Measurements from ENCODE around the gene LRMDA.

Gene LRMDA

DNA sequence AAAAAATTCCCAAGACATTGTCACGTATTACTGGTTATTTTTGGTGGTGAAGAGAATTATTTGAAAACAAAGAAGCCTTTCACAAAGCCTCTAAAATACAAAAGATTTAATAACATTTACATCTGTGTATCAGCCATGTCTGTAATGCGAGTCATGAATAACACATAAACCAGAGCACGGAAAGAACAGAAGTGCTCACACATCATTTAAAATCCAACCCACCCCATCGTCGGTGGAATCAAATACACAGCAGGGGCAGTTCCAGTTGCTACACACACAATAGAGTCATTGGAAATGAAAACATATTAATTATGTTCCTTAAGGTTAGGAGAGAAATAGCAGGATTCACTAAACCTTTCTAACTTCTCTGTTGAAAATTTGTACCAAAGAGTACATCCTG, 1108.9 kb downstream of the LRMDA start:
- TF ChIP-seq, protein P1, sequence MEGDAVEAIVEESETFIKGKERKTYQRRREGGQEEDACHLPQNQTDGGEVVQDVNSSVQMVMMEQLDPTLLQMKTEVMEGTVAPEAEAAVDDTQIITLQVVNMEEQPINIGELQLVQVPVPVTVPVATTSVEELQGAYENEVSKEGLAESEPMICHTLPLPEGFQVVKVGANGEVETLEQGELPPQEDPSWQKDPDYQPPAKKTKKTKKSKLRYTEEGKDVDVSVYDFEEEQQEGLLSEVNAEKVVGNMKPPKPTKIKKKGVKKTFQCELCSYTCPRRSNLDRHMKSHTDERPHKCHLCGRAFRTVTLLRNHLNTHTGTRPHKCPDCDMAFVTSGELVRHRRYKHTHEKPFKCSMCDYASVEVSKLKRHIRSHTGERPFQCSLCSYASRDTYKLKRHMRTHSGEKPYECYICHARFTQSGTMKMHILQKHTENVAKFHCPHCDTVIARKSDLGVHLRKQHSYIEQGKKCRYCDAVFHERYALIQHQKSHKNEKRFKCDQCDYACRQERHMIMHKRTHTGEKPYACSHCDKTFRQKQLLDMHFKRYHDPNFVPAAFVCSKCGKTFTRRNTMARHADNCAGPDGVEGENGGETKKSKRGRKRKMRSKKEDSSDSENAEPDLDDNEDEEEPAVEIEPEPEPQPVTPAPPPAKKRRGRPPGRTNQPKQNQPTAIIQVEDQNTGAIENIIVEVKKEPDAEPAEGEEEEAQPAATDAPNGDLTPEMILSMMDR (IDR thresholded peaks at IDR 0.05; ENCODE audit: low read depth, low read length) = no peak
- Histone ChIP-seq H3K27me3 (ENCODE audit: insufficient read depth, low read depth, severe bottlenecking) (no peaks in the 10 kb centered on the region), H3K36me3 (no peaks in the 10 kb centered on the region), H3K9me3 (ENCODE audit: severe bottlenecking) (no peaks in the 10 kb centered on the region), H3K27ac (no peak overlapping the region), H3K4me3 (ENCODE audit: low read depth, low read length) (no peak overlapping the region)
- no peak for DNase-seq

DNA sequence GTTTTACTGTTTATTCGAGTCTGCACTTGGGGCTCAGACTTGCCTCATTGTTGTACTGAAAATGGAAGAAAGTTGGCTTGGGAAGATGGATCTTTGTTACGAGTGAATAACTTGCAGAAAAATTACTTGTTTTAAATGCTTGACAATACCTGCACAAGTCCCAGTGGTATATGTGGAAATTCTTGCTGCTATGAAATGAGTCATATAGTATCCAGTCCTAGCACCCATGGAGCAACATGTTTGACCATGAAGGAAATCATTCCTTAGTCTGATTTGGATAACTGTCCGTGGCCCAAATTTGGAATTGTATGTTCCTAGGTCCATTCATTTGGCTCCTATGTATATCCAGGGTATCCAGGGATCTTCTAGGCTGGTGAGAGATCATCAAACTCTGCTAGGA, 1109.4 kb downstream of the LRMDA start:
- no peak overlapping the region for H3K27ac ChIP-seq
- no peak for DNase-seq
- H3K36me3 ChIP-seq = no peaks in the 10 kb centered on the region
- TF ChIP-seq, protein P1 (IDR thresholded peaks at IDR 0.05; ENCODE audit: low read depth, low read length) = no peak
- no peaks in the 10 kb centered on the region for H3K9me3 ChIP-seq (ENCODE audit: severe bottlenecking)
- H3K27me3 ChIP-seq (ENCODE audit: insufficient read depth, low read depth, severe bottlenecking) = no peaks in the 10 kb centered on the region
- H3K4me3 ChIP-seq (ENCODE audit: low read depth, low read length) = no peak overlapping the region

DNA sequence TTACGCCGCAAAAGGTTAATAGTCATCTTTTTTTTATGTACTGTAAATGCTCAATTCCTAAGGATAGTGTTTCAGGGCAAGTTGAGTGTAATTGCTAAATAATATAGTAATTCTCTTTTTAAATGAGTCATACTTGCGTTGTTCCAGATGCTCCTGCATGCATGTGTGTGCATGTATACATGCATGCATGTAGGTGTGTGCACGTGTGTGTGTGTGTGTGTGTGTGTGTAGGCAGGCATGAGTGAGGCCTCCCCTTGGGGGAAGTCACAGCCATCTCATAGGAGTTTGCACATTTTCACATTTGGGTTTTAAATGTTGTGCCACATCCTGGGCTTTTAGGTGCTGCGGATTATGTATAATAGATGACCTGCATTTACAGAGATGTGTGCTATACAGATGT, 1110.4 kb downstream of the LRMDA start:
- Histone ChIP-seq H3K27me3 (ENCODE audit: insufficient read depth, low read depth, severe bottlenecking) (no peaks in the 10 kb centered on the region), H3K4me3 (ENCODE audit: low read depth, low read length) (no peak overlapping the region), H3K9me3 (ENCODE audit: severe bottlenecking) (no peaks in the 10 kb centered on the region), H3K36me3 (no peaks in the 10 kb centered on the region), H3K27ac (no peak overlapping the region)
- TF ChIP-seq, protein P1 (IDR thresholded peaks at IDR 0.05; ENCODE audit: low read depth, low read length) = no peak
- DNase-seq = no peak

DNA sequence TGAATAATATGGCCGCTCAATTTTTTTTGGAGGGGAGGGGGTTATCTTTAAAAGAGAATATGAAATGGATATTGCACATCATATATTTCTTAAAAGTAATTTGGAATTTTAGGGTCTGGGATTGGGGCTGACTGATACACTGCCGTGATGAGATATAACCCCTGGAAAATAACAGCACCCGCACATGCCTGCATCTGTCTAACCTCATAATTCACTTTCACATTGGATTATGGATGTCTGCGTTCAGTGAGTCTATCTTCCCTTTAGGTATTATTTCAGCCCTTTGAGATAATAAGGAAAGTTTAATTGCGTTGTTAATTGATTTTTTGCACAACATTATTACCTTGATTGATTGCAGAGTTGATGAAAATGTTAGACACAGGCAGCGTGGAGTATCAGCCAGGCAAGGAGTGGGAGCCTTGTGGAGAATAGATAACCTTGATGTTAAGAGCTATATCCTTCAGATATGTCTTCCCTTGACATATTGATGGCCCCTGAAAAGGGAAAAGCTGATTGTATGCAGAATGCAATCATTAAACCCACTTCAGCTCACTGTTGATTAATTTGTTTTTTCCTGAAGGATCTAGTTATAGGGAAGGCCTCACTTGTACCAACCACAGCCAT, 1111.0 kb downstream of the LRMDA start:
- Histone ChIP-seq H3K36me3 (no peaks in the 10 kb centered on the region), H3K9me3 (ENCODE audit: severe bottlenecking) (no peaks in the 10 kb centered on the region), H3K4me3 (ENCODE audit: low read depth, low read length) (no peak overlapping the region), H3K27ac (no peak overlapping the region), H3K27me3 (ENCODE audit: insufficient read depth, low read depth, severe bottlenecking) (no peaks in the 10 kb centered on the region)
- TF ChIP-seq, protein P1 (IDR thresholded peaks at IDR 0.05; ENCODE audit: low read depth, low read length) = no peak
- no peak for DNase-seq

DNA sequence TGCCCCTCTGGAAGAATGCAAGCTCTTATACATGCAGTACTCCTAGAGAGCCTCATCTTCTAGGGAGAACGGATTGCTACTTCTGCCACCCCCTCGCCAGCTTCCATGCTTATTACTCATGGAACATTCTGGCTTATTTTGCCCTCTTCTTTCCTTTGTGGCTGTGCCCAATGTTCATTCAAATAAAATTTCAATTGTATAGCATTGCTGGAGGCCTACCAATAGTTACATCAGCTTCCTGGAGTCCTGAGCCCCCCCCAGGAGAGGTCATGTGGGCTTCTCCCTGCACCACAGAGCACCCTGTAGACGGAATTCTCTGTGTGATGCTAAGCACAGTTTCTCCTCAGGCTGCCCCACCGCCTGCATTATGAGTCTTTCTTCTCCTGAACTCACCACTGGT, 1112.2 kb downstream of the LRMDA start:
- no peak for DNase-seq
- Histone ChIP-seq H3K27me3 (ENCODE audit: insufficient read depth, low read depth, severe bottlenecking) (no peaks in the 10 kb centered on the region), H3K36me3 (no peaks in the 10 kb centered on the region), H3K4me3 (ENCODE audit: low read depth, low read length) (no peak overlapping the region), H3K9me3 (ENCODE audit: severe bottlenecking) (no peaks in the 10 kb centered on the region), H3K27ac (no peak overlapping the region)
- TF ChIP-seq, protein P1 (IDR thresholded peaks at IDR 0.05; ENCODE audit: low read depth, low read length) = no peak

DNA sequence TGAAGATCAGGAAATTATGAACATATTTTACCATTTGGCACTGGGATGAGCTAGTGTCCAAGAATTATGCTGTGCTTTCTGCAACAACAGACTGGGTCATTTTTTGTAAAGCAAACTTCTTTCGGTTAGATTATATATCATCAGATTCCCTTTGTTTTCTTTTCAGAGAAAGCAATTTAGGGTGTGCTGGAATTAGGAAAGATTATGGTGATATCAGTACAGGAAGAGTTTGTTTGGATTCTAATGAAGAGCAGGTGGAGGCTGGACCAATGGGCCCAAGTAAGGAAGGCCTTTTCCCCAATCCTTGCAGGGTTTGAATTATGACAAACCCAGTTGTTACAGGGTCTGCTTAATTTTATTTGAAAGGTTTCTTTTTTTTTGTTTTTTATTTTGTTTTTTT, 1113.4 kb downstream of the LRMDA start:
- TF ChIP-seq, protein P1 (IDR thresholded peaks at IDR 0.05; ENCODE audit: low read depth, low read length) = no peak
- Histone ChIP-seq H3K4me3 (ENCODE audit: low read depth, low read length) (no peak overlapping the region), H3K9me3 (ENCODE audit: severe bottlenecking) (no peaks in the 10 kb centered on the region), H3K27ac (no peak overlapping the region), H3K27me3 (ENCODE audit: insufficient read depth, low read depth, severe bottlenecking) (no peaks in the 10 kb centered on the region), H3K36me3 (no peaks in the 10 kb centered on the region)
- no peak for DNase-seq

All from WERI-Rb-1 (cell line).